Activated CD8-positive, alpha-beta T cell treated with anti-CD3 and anti-CD28 coated beads for 36 hours (primary cell): ENCODE results near the gene EID1. TPM values are rescaled to one million over a fixed set of nuclear protein-coding genes. Genes with fewer than 3 reads are reported as not detected.

ENCODE experiments used
- ATAC-seq: fragments of 200-7000 bp; cut with Tn5 transposase; one replicate; pipeline ENCODE4 v1.10.0; 2021; ENCODE audit warnings: mild to moderate bottlenecking, moderate library complexity
- CTCF ChIA-PET: fragments of 350-600 bp; sonication (Branson Sonifier 250); formaldehyde crosslinking; loops from one replicate; lab custom pipeline; 2021; ENCODE audit warnings: antibody characterized with exemption; lab: Charles Lee
- POLR2A ChIA-PET: fragments of 350-600 bp; sonication (Branson Sonifier 250); formaldehyde crosslinking; loops from one replicate; lab custom pipeline; 2021; ENCODE audit warnings: antibody characterized with exemption; lab: Charles Lee
- DNase-seq: peaks from one replicate; pipeline ENCODE4 v3.0.0-alpha.2; 2020
- H3K27ac Mint-ChIP-seq: one replicate; pipeline ENCODE4 v1.8.0; 2021; ENCODE audit warnings: mild to moderate bottlenecking, mixed read lengths
- H3K27me3 Mint-ChIP-seq: one replicate; pipeline ENCODE4 v1.8.0; 2021; ENCODE audit warnings: mixed read lengths
- H3K36me3 Mint-ChIP-seq: one replicate; pipeline ENCODE4 v1.8.0; 2021; ENCODE audit warnings: low read depth, mixed read lengths
- H3K4me1 Mint-ChIP-seq: one replicate; pipeline ENCODE4 v1.8.0; 2021; ENCODE audit warnings: low read depth, mixed read lengths
- H3K4me3 Mint-ChIP-seq: one replicate; pipeline ENCODE4 v1.8.0; 2021; ENCODE audit warnings: mild to moderate bottlenecking, moderate library complexity, mixed read lengths
- H3K9me3 Mint-ChIP-seq: one replicate; pipeline ENCODE4 v1.8.0; 2021; ENCODE audit warnings: mixed read lengths
- CTCF ChIP-seq: fragments of 200-600 bp; IDR thresholded peaks from one replicate; pipeline ENCODE4 v1.8.0; 2022; ENCODE audit warnings: antibody characterized with exemption, mild to moderate bottlenecking
- intact Hi-C: fragments of 100-400 bp; cut with micrococcal nuclease; formaldehyde crosslinking; loops from one replicate; pipeline ENCODE4 v1.10.0; 2022
- total RNA-seq, 2 experiments: library from RNA; stranded (reverse); gene quantifications; one replicate each; pipeline ENCODE4 v1.2.3, GENCODE V29; 2021

EID1 gene
- total RNA-seq, 2 experiments from 2014 or later = 78.3 to 80.5 TPM

GRCh38 chr15:48925714-48926223 is 47.8 kb downstream of the EID1 start:
- peaks cover 11% of the 10 kb centered on the region for H3K27me3 Mint-ChIP-seq
- H3K27ac Mint-ChIP-seq = peak overlapping the region; percentile 90
- H3K9me3 Mint-ChIP-seq = peaks cover 3% of the 10 kb centered on the region
- peaks cover 17% of the 10 kb centered on the region for H3K36me3 Mint-ChIP-seq
- H3K4me3 Mint-ChIP-seq = peak overlapping the region; percentile 41
- ATAC-seq (peak; percentile 35), DNase-seq (peak; percentile 23)
- ChIA-PET POLR2A (interaction anchor here (0.6 to 1.1 kb wide), 2 partner anchors 38 to 44 kb away, joined by 3 read pairs; partner anchors contain the start of gene SHC4), CTCF (interaction anchor here (0.7 to 1.9 kb wide), 5 partner anchors 22 to 121 kb away, joined by 3 to 5 read pairs (median 4); partner anchors contain the start of gene SECISBP2L)
- no peak for TF ChIP-seq CTCF
- intact Hi-C loops = loop anchor here (5.0 kb wide), 1 partner anchor 42 kb away; no protein-coding TSS in a partner anchor
- H3K4me1 Mint-ChIP-seq = peaks cover 53% of the 10 kb centered on the region

- POLR2A ChIA-PET = interaction anchor here (1.2 to 1.4 kb wide), 2 partner anchors 12 to 35 kb away, joined by 4 read pairs; partner anchors contain the start of gene SHC4
- no peak for TF ChIP-seq CTCF
- Mint-ChIP-seq H3K36me3 (peaks cover 13% of the 10 kb centered on the region), H3K4me3 (no peak overlapping the region), H3K4me1 (peaks cover 61% of the 10 kb centered on the region), H3K9me3 (peaks cover 3% of the 10 kb centered on the region), H3K27me3 (peaks cover 9% of the 10 kb centered on the region), H3K27ac (peak overlapping the region; percentile 84)
- DNase-seq (peak; percentile 91), ATAC-seq (peak; percentile 77)
- intact Hi-C loops = loop anchor here (5.0 kb wide), 1 partner anchor 38 kb away; no protein-coding TSS in a partner anchor
- CTCF ChIA-PET = no interaction called here
Measured at GRCh38 chr15:48928877-48929538, 51.1 kb downstream of the EID1 start.

GRCh38 chr15:48929661-48930060 is 51.7 kb downstream of the EID1 start:
- intact Hi-C loops = loop anchor here (5.0 kb wide), 1 partner anchor 38 kb away; no protein-coding TSS in a partner anchor
- peaks cover 55% of the 10 kb centered on the region for H3K4me1 Mint-ChIP-seq
- peak overlapping the region; percentile 84 for H3K27ac Mint-ChIP-seq
- ATAC-seq = no peak
- ChIA-PET CTCF (no interaction called here), POLR2A (interaction anchor here (1.2 kb wide), 1 partner anchor 34 kb away, joined by 4 read pairs; the partner anchor contains the start of gene SHC4)
- peaks cover 3% of the 10 kb centered on the region for H3K9me3 Mint-ChIP-seq
- peaks cover 11% of the 10 kb centered on the region for H3K36me3 Mint-ChIP-seq
- DNase-seq = no peak
- H3K4me3 Mint-ChIP-seq = peak overlapping the region; percentile 4
- no peak for TF ChIP-seq CTCF
- H3K27me3 Mint-ChIP-seq = peaks cover 10% of the 10 kb centered on the region

Other genes with a start within 250 kb of the EID1 start
- under 1 TPM; 0.38 to 0.49 TPM for gene FBN1, start 232.4 kb upstream of the EID1 start, total RNA-seq
- 10 to 100 TPM; 39.2 to 39.7 TPM for gene CEP152, start 67.1 kb upstream of the EID1 start, total RNA-seq
- 1 to 10 TPM; 2.5 TPM for gene SHC4, start 85.8 kb downstream of the EID1 start, total RNA-seq
- gene SECISBP2L, start 168.3 kb downstream of the EID1 start, total RNA-seq = 10 to 100 TPM; 17.9 to 19.6 TPM